Measurements from ENCODE around the gene TXNRD2.

DNA sequence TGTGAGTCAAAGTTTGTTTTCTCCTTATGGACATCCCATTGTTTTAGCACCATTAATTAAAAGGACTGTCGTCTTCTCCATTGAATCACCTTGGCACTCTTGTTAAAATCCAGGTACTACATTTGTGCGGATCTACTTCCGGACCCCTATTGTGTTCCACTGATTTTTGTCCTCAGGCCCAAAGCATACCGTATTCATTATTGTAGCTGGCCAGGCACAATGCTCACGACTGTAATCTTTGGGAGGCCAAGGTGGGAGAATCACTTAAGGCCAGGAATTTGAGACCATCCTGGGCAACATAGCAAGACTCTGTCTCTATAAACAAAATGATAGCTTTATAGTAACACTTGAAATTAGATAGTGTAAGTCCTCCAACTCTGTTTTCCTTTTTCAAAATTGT, 78.0 kb downstream of the TXNRD2 start:
- TF ChIP-seq, protein P1, sequence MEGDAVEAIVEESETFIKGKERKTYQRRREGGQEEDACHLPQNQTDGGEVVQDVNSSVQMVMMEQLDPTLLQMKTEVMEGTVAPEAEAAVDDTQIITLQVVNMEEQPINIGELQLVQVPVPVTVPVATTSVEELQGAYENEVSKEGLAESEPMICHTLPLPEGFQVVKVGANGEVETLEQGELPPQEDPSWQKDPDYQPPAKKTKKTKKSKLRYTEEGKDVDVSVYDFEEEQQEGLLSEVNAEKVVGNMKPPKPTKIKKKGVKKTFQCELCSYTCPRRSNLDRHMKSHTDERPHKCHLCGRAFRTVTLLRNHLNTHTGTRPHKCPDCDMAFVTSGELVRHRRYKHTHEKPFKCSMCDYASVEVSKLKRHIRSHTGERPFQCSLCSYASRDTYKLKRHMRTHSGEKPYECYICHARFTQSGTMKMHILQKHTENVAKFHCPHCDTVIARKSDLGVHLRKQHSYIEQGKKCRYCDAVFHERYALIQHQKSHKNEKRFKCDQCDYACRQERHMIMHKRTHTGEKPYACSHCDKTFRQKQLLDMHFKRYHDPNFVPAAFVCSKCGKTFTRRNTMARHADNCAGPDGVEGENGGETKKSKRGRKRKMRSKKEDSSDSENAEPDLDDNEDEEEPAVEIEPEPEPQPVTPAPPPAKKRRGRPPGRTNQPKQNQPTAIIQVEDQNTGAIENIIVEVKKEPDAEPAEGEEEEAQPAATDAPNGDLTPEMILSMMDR (IDR thresholded peaks at IDR 0.05), result no peak
- TF ChIP-seq POLR2A (IDR thresholded peaks at IDR 0.05) (no peak), POLR2AphosphoS5 (IDR thresholded peaks at IDR 0.05) (no peak)
